ENCODE measurements around the gene ARHGAP5.

GRCh38 chr14:32136027-32136825 is 59.1 kb downstream of the ARHGAP5 start:
- TF ChIP-seq CTCF (IDR thresholded peaks at IDR 0.05) = no peak
- TF ChIP-seq POLR2A (IDR thresholded peaks at IDR 0.05) = no peak
